GM18502 (cell line): Measurements from ENCODE around the gene CRIP2.

Experiments
- ATAC-seq: cut with Tn5 transposase; IDR thresholded peaks from one replicate; pipeline ENCODE4 v1.9.1; 2021; ENCODE audit warnings: mild to moderate bottlenecking; ENCODE audit not compliant: unreplicated experiment, poor library complexity

CRIP2 gene

DNA sequence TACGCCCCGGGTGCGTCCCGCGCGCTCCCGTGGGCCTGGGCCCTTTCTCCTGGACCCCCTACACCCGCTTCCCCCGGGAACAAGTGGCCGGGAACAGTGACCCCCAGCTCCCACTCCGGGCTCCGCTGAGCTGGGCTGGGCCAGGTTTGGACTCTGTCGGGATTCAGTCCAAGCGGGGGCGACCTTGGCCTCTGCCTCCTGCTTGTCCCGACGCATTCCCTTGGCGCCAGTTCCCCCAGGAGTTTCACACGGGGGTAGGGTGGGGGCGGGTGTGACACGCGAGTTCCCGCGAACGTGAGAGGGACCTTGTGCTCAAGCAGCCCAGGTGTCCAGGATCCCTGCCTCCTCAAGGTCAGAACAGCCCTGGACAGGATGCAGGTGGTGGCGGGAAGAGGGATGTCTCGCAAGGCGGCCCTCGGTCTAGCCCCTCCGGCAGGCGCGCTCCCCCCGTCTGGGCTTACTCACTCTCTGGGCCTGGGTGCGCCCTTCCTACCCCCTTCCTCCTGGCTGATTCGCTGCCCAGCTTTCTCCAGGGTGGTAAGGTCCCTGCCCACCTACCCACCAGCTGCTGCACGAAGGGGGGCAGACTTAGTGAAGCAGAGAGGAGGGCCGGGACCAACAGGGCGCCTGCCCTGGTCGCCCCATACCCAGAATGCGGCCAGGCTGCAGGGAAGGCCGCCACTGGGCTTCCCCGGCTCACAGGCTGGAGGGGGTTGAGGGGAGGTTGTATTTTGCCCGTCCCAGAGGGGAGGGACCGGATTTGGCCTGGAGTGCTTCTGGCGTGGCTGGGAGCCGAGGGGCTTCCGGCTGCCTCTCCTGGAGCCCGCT, 862 bp downstream of the CRIP2 start:
- ATAC-seq = no peak

DNA sequence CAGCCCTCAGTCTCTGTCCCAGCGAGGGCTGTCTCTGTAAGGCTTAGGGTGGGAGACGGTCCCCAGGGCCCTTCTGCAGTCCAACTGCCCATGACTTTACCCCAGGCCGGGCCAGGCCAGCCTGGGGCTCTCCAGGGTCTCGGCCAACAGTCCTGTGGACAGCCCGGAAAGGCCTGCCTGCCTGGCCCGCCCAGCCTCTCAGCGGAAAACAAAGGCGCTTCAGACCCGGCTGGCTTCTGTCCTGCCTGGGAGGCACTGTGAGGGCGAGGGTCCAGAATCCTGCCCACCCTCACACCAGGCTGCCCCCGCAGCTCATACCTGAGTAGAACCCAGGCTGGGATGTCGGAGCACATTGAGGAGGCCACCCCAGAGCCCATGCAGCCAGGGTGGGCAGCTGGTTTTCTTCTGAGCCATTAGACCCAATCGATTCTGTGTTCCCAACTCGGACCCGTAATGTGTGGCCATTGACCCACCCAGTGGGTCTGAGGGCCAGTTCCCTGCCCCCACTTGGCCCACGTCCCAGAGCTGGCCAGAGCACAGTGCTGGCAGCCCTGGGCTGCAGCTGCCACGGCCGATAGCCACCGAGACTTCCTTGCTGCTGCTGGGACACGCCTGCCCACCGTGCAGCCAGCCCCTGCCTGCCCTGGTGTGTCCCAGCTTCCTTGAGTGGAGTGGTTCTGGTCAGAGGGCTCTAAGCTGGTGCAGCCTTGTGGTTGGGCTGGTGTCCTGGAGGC, 1.6 kb downstream of the CRIP2 start:
- no peak for ATAC-seq

GRCh38 chr14:105476831-105477659, 2.4 kb downstream of the CRIP2 start:
- ATAC-seq = no peak

- no peak for ATAC-seq
Measured at GRCh38 chr14:105477660-105478397, 3.2 kb downstream of the CRIP2 start.

- ATAC-seq = no peak
Measured at GRCh38 chr14:105478398-105479251, 4.0 kb downstream of the CRIP2 start.

DNA sequence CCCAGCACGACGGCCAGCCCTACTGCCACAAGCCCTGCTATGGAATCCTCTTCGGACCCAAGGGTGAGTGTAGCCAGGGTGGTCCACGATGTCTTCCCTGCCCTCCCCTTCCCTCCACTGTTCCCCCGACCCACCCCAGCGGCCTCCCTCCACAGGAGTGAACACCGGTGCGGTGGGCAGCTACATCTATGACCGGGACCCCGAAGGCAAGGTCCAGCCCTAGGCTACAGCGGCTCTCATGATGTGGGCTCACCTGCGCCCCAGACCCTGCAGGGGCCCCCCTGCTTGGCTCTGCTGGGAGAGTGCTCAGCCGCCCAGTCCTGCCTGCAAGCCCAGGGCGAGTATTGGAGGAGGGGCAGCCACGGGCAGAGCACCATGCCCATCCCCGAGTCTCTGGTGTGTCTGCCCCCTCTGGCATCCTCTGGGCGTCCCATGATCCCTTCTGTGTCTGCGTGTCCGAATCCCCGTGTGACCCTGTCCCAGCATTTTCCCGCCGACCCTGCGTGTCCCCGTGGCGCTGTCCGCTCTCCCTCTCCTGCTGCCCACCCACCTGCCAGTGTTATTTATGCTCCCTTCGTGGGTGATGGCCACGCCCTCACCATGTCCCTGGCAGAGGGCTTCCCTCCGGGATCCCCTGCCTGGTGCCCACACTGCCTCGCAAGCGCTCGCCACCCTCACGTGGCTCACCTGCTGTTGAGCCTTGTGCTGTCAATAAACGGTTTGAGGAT, 5.0 kb downstream of the CRIP2 start:
- ATAC-seq = no peak

DNA sequence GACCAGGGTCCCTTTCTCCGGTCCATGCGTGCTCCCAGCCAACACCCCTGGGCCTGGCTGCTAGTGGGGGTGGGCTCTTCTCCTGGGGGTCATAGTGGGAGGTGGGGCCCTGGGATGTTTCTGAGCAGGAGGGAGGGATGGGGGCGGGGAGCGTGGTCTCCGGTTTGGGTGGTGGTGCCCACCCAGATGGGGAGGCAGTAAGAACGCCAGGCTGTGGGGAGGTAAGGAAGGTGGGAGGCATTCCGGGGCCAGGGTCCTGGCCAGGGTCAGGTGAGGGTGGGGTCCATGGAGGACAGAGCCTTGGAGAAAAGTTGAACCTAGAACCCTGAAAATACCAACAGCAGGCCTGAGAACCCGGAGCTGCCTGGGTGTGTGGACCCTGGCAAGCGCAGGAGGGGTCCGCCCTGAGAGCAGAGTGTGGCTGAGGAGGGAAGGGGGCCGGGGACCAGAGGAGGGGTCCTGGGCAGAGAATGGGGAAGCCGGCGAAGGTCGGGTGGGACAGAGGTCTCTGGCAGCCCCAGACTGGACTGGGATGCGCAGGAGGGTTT, 5.7 kb downstream of the CRIP2 start:
- ATAC-seq = no peak

GRCh38 chr14:105480807-105481801, 6.5 kb downstream of the CRIP2 start:
- peak; percentile 57 for ATAC-seq

- peak; percentile 53 for ATAC-seq
Measured at GRCh38 chr14:105481886-105482457, 7.4 kb downstream of the CRIP2 start.

- ATAC-seq = no peak
Measured at GRCh38 chr14:105482486-105483110, 8.0 kb downstream of the CRIP2 start.

DNA sequence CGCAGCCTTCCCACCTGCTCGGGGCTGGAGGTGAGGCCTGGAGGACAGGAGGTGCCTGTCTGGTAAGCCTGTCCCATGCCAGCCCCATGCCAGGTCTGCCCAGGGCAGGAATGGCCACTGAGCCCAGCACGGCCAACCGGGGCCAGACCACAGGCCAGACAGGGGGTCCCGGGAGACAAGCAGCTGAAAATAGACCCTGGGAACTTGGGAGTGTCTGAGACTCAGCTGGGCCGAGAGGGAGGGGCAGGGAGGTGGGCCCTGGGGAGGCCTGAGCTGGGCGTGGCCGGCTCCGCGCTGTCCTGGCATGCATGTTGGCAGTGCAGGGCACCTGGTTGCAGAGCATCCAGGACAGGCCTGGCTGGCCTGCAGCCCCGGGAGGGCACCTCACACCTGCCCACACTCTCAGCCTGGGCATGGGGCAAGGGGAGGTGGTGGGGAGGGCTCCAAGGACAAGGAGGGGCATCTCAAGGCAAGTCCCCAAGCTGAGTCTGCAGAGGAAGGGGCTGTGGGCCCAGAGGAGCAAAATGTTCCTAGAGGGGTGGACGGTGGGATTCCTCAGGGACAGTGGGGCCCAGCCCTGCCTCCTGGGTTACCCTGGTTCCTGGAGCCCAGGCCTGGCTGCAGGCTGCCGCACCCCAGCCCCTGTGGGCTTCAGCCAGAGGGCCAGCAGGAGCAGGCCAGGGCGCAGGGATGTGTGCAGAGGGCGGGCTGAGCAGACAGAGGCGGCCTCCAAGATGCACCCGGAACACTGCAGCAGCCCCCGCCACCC, 8.9 kb downstream of the CRIP2 start:
- ATAC-seq = no peak

DNA sequence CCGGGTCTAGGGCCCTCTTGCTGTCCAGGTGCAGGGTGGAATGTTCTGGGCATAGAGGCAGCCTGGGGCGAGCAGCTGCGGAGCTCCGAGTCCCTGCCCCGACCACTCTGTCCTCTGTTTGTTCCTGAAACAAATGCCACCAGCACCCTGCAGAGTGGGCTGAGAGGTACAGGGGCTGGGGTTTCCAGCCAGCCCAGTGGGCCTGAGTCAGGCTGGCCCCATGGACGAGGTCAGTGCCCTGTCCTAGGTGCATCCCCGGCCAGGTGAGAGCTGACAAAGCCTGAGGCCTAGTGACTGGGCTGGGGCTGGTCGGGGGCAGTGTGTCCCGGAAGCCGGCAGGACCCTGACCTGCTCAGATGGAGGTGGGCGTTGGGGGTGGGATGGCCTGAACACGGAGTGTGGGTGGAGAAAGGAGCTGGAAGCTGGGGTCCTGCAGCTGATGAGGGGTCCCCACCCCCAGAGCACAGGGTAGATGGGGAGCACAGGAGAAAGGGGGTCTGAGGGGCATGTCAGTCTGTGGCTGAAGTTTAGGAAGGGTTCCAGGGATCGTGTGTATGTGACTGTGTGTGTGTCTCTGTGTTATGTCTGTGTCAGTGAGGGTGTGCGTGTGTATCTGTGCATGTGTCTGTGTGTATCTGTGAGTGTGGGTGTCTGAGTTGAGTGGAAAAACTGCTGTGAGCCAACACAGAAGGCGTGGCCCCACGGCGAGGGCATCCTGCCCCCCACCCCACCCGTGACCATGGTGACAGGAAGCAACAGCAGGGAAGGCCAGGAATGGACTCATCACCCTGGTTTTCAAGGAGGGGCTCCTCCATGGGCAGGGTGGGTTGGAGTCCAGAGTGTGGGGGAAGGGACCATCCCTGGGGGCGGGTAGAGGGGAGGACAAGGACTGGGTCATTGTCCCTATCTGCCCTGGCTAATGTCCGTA, 9.7 kb downstream of the CRIP2 start:
- no peak for ATAC-seq

GRCh38 chr14:105484997-105485393, 10.4 kb downstream of the CRIP2 start:
- no peak for ATAC-seq

- ATAC-seq = no peak
Measured at GRCh38 chr14:105485739-105486162, 11.1 kb downstream of the CRIP2 start.
